IgD-negative memory B cell (primary cell): ENCODE results near the gene PDK2. TPM values are rescaled to one million over a fixed set of nuclear protein-coding genes. Genes with fewer than 3 reads are reported as not detected.
A peak's percentile ranks its signal among the peaks of the same experiment; 100 is the strongest.

ENCODE experiments used
- H3K27ac Mint-ChIP-seq, 3 donors: one replicate each; pipeline ENCODE4 v1.8.0; 2020 to 2022; ENCODE audit warnings: mild to moderate bottlenecking in 3 of 3, mixed read lengths in 3 of 3, moderate library complexity in 1 of 3
- H3K27me3 Mint-ChIP-seq: one replicate; pipeline ENCODE4 v1.8.0; 2021; ENCODE audit warnings: mixed read lengths
- H3K36me3 Mint-ChIP-seq: one replicate; pipeline ENCODE4 v1.8.0; 2020; ENCODE audit warnings: mild to moderate bottlenecking, mixed read lengths
- H3K4me1 Mint-ChIP-seq, 3 donors: one replicate each; pipeline ENCODE4 v1.8.0; 2020 to 2022; ENCODE audit warnings: mixed read lengths in 3 of 3, mild to moderate bottlenecking in 1 of 3
- H3K4me3 Mint-ChIP-seq, 4 donors: one replicate each; pipeline ENCODE4 v1.8.0; 2020 to 2022; ENCODE audit warnings: mild to moderate bottlenecking in 4 of 4, mixed read lengths in 4 of 4, moderate library complexity in 3 of 4
- H3K9me3 Mint-ChIP-seq, 3 donors: one replicate each; pipeline ENCODE4 v1.8.0; 2020 to 2021; ENCODE audit warnings: mixed read lengths in 3 of 3, mild to moderate bottlenecking in 1 of 3
- polyA plus RNA-seq: library from polyadenylated mRNA; unstranded; fragments of 300-500 nt; fragmentation: Illumina TruSeq; gene quantifications from one replicate; pipeline ENCODE4 v1.2.3, GENCODE V29; 2021

PDK2 gene
- polyA plus RNA-seq, 1 donor from 2014 or later = 38.8 TPM

- H3K27ac Mint-ChIP-seq = no peak overlapping the region
- H3K27me3 Mint-ChIP-seq = no peaks in the 10 kb centered on the region
- peaks cover 0 to 7% (median 2%) of the 10 kb centered on the region in 3 donors for H3K4me1 Mint-ChIP-seq
- H3K4me3 Mint-ChIP-seq = no peak overlapping the region
- peaks cover 8% of the 10 kb centered on the region for H3K36me3 Mint-ChIP-seq
- no peaks in the 10 kb centered on the region for H3K9me3 Mint-ChIP-seq
Measured at GRCh38 chr17:50064253-50065001, 30.7 kb upstream of the PDK2 start.

- Mint-ChIP-seq H3K27ac (no peak overlapping the region), H3K27me3 (no peaks in the 10 kb centered on the region), H3K4me3 (no peak overlapping the region), H3K36me3 (peaks cover 8% of the 10 kb centered on the region), H3K9me3 (no peaks in the 10 kb centered on the region), H3K4me1 (peaks cover 0 to 6% (median 0%) of the 10 kb centered on the region in 3 donors)
Measured at GRCh38 chr17:50065056-50065455, 30.1 kb upstream of the PDK2 start.

GRCh38 chr17:50066995-50067394 lies 28.2 kb upstream of the PDK2 start:
- Mint-ChIP-seq H3K4me3 (no peak overlapping the region), H3K9me3 (no peaks in the 10 kb centered on the region), H3K27me3 (no peaks in the 10 kb centered on the region), H3K4me1 (peaks cover 0 to 4% (median 3%) of the 10 kb centered on the region in 3 donors), H3K36me3 (peaks cover 12% of the 10 kb centered on the region), H3K27ac (no peak overlapping the region)

- no peak overlapping the region for H3K4me3 Mint-ChIP-seq
- H3K4me1 Mint-ChIP-seq = peaks cover 0 to 4% (median 3%) of the 10 kb centered on the region in 3 donors
- no peaks in the 10 kb centered on the region for H3K27me3 Mint-ChIP-seq
- H3K9me3 Mint-ChIP-seq = no peaks in the 10 kb centered on the region
- H3K27ac Mint-ChIP-seq = no peak overlapping the region
- peaks cover 12% of the 10 kb centered on the region for H3K36me3 Mint-ChIP-seq
Measured at GRCh38 chr17:50067996-50068395, 27.2 kb upstream of the PDK2 start.

GRCh38 chr17:50070908-50071680 lies 24.1 kb upstream of the PDK2 start:
- H3K4me3 Mint-ChIP-seq = no peak overlapping the region
- no peaks in the 10 kb centered on the region for H3K9me3 Mint-ChIP-seq
- peak overlapping the region in 1 of 3 donors; percentile 6 for H3K27ac Mint-ChIP-seq
- peaks cover 0 to 4% (median 0%) of the 10 kb centered on the region in 3 donors for H3K4me1 Mint-ChIP-seq
- no peaks in the 10 kb centered on the region for H3K27me3 Mint-ChIP-seq
- peaks cover 11% of the 10 kb centered on the region for H3K36me3 Mint-ChIP-seq

- Mint-ChIP-seq H3K4me1 (peaks cover 0 to 4% (median 0%) of the 10 kb centered on the region in 3 donors), H3K9me3 (no peaks in the 10 kb centered on the region), H3K27ac (peak overlapping the region in 1 of 3 donors; percentile 6), H3K4me3 (no peak overlapping the region), H3K27me3 (no peaks in the 10 kb centered on the region), H3K36me3 (peaks cover 11% of the 10 kb centered on the region)
Measured at GRCh38 chr17:50071692-50072091, 23.5 kb upstream of the PDK2 start.

- peaks cover 0 to 4% (median 0%) of the 10 kb centered on the region in 3 donors for H3K4me1 Mint-ChIP-seq
Measured at GRCh38 chr17:50072130-50072529, 23.0 kb upstream of the PDK2 start.

GRCh38 chr17:50072925-50073324 lies 22.2 kb upstream of the PDK2 start:
- Mint-ChIP-seq H3K27me3 (no peaks in the 10 kb centered on the region), H3K9me3 (no peaks in the 10 kb centered on the region), H3K27ac (no peak overlapping the region), H3K36me3 (peaks cover 11% of the 10 kb centered on the region), H3K4me1 (peaks cover 0 to 4% (median 0%) of the 10 kb centered on the region in 3 donors), H3K4me3 (no peak overlapping the region)

More at GRCh38 chr17:50072130-50072529, 23.0 kb upstream of the PDK2 start:
- Mint-ChIP-seq H3K36me3 (peaks cover 11% of the 10 kb centered on the region), H3K4me3 (no peak overlapping the region), H3K27ac (no peak overlapping the region), H3K9me3 (no peaks in the 10 kb centered on the region), H3K27me3 (no peaks in the 10 kb centered on the region)

- Mint-ChIP-seq H3K4me1 (peaks cover 0 to 4% (median 0%) of the 10 kb centered on the region in 3 donors), H3K4me3 (no peak overlapping the region), H3K36me3 (peaks cover 7% of the 10 kb centered on the region), H3K9me3 (no peaks in the 10 kb centered on the region), H3K27ac (no peak overlapping the region), H3K27me3 (no peaks in the 10 kb centered on the region)
Measured at GRCh38 chr17:50074227-50074626, 20.9 kb upstream of the PDK2 start.

GRCh38 chr17:50075446-50076032 lies 19.6 kb upstream of the PDK2 start:
- Mint-ChIP-seq H3K9me3 (no peaks in the 10 kb centered on the region), H3K36me3 (peaks cover 6% of the 10 kb centered on the region), H3K27me3 (peaks cover 2% of the 10 kb centered on the region), H3K4me1 (peaks cover 8 to 14% (median 10%) of the 10 kb centered on the region in 3 donors), H3K4me3 (peak overlapping the region in 2 of 4 donors; percentile 41 to 52), H3K27ac (no peak overlapping the region)

GRCh38 chr17:50076221-50076590 lies 18.9 kb upstream of the PDK2 start:
- Mint-ChIP-seq H3K27ac (no peak overlapping the region), H3K36me3 (peaks cover 4% of the 10 kb centered on the region), H3K4me3 (no peak overlapping the region), H3K4me1 (peaks cover 12 to 20% (median 16%) of the 10 kb centered on the region in 3 donors), H3K27me3 (peaks cover 2% of the 10 kb centered on the region), H3K9me3 (no peaks in the 10 kb centered on the region)

- no peak overlapping the region for H3K4me3 Mint-ChIP-seq
- H3K27me3 Mint-ChIP-seq = peaks cover 2% of the 10 kb centered on the region
- H3K9me3 Mint-ChIP-seq = no peaks in the 10 kb centered on the region
- no peaks in the 10 kb centered on the region for H3K36me3 Mint-ChIP-seq
- H3K27ac Mint-ChIP-seq = no peak overlapping the region
- peaks cover 16 to 24% (median 21%) of the 10 kb centered on the region in 3 donors for H3K4me1 Mint-ChIP-seq
Measured at GRCh38 chr17:50076591-50077235, 18.4 kb upstream of the PDK2 start.

- peak overlapping the region in 1 of 4 donors; percentile 58 for H3K4me3 Mint-ChIP-seq
- peak overlapping the region in 1 of 3 donors; percentile 24 for H3K27ac Mint-ChIP-seq
- H3K9me3 Mint-ChIP-seq = no peaks in the 10 kb centered on the region
- H3K27me3 Mint-ChIP-seq = peaks cover 2% of the 10 kb centered on the region
- peaks cover 2% of the 10 kb centered on the region for H3K36me3 Mint-ChIP-seq
- H3K4me1 Mint-ChIP-seq = peaks cover 16 to 22% (median 21%) of the 10 kb centered on the region in 3 donors
Measured at GRCh38 chr17:50078430-50078829, 16.7 kb upstream of the PDK2 start.

- peaks cover 16 to 22% (median 21%) of the 10 kb centered on the region in 3 donors for H3K4me1 Mint-ChIP-seq
- peaks cover 2% of the 10 kb centered on the region for H3K36me3 Mint-ChIP-seq
- no peaks in the 10 kb centered on the region for H3K9me3 Mint-ChIP-seq
- peak overlapping the region in 2 of 4 donors; percentile 2 to 63 for H3K4me3 Mint-ChIP-seq
- peaks cover 2% of the 10 kb centered on the region for H3K27me3 Mint-ChIP-seq
- H3K27ac Mint-ChIP-seq = no peak overlapping the region
Measured at GRCh38 chr17:50079334-50080095, 15.6 kb upstream of the PDK2 start.
